AG09309 (cell line): ENCODE measurements around the gene SOD1.
"Not testable (repeated sequence)": the region's sequence is repeated elsewhere in the genome, so short reads cannot be mapped to it uniquely, and the experiment has no call there.

Source experiments
- DNase-seq: peaks from one replicate; pipeline ENCODE4 v3.0.0-alpha.2; 2010; ENCODE audit warnings: low read depth
- H3K4me3 ChIP-seq: 2 replicates; pipeline ENCODE4 v1.5.1; 2011; ENCODE audit warnings: mild to moderate bottlenecking, low read depth, low read length, moderate library complexity; ENCODE audit not compliant: control insufficient read depth
- CTCF ChIP-seq: IDR thresholded peaks from 2 replicates; pipeline ENCODE4 v1.5.1; 2011; ENCODE audit warnings: mild to moderate bottlenecking, low read depth, low read length, inconsistent platforms; ENCODE audit not compliant: insufficient read depth, control insufficient read depth; ENCODE audit errors: missing control alignments

The SOD1 gene

GRCh38 chr21:31665397-31665796 is 5.9 kb downstream of the SOD1 start:
- H3K4me3 ChIP-seq: no peak overlapping the region
- DNase-seq: no peak
- no peak for TF ChIP-seq CTCF

GRCh38 chr21:31665869-31666268 is 6.4 kb downstream of the SOD1 start:
- H3K4me3 ChIP-seq, DNase-seq: not testable (repeated sequence)

- H3K4me3 ChIP-seq: no peak overlapping the region
- no peak for TF ChIP-seq CTCF
- DNase-seq: no peak
Measured at GRCh38 chr21:31666445-31667010, 7.0 kb downstream of the SOD1 start.

GRCh38 chr21:31667132-31667531 is 7.6 kb downstream of the SOD1 start:
- H3K4me3 ChIP-seq: no peak overlapping the region
- DNase-seq: no peak
- no peak for TF ChIP-seq CTCF

GRCh38 chr21:31667639-31668038 is 8.1 kb downstream of the SOD1 start:
- no peak overlapping the region for H3K4me3 ChIP-seq
- DNase-seq: no peak
- TF ChIP-seq CTCF: no peak

GRCh38 chr21:31668651-31669491 is 9.4 kb downstream of the SOD1 start:
- DNase-seq: no peak
- TF ChIP-seq CTCF: no peak

GRCh38 chr21:31670070-31670469 is 10.6 kb downstream of the SOD1 start:
- no peak for TF ChIP-seq CTCF
- no peak for DNase-seq
- no peak overlapping the region for H3K4me3 ChIP-seq

More at GRCh38 chr21:31668651-31669491, 9.4 kb downstream of the SOD1 start:
- H3K4me3 ChIP-seq: no peak overlapping the region
